Measurements from ENCODE around the gene UNC13B. TPM values are rescaled to one million over a fixed set of nuclear protein-coding genes. Genes with fewer than 3 reads are reported as not detected.
A peak's percentile ranks its signal among the peaks of the same experiment; 100 is the strongest.

The UNC13B gene
- 4.9 TPM for polyA plus RNA-seq (2012; ENCODE audit: insufficient read length, low read depth)

- TF ChIP-seq SIN3A (IDR thresholded peaks at IDR 0.05; ENCODE audit: borderline replicate concordance, insufficient read depth, low read length) (no peak), POLR2AphosphoS5 (IDR thresholded peaks at IDR 0.05; ENCODE audit: low read depth, low read length) (peak; percentile 49; the same call in 1 of the 2 replicates), FOXP2 (optimal IDR thresholded peaks at IDR 0.05; ENCODE audit: borderline replicate concordance, extremely low read depth, extremely low read length, insufficient read depth) (peak; percentile 43), TAF1 (IDR thresholded peaks at IDR 0.05; ENCODE audit: borderline replicate concordance, insufficient read depth, low read length) (no peak), REST (IDR thresholded peaks at IDR 0.05; ENCODE audit: insufficient read depth in 1 of 2, low read depth in 2 of 2, low read length in 2 of 2) (no peak)
Observed at GRCh38 chr9:35161713-35162604, at the start of gene UNC13B. Gene UNC13B (plus strand): TSS chr9:35162009. CDS start chr9:35162284, 275 bp downstream.

- TF ChIP-seq POLR2AphosphoS5 (IDR thresholded peaks at IDR 0.05; ENCODE audit: low read depth, low read length) (no peak), SIN3A (IDR thresholded peaks at IDR 0.05; ENCODE audit: borderline replicate concordance, insufficient read depth, low read length) (no peak), FOXP2 (optimal IDR thresholded peaks at IDR 0.05; ENCODE audit: borderline replicate concordance, extremely low read depth, extremely low read length, insufficient read depth) (no peak), TAF1 (IDR thresholded peaks at IDR 0.05; ENCODE audit: borderline replicate concordance, insufficient read depth, low read length) (no peak), REST (IDR thresholded peaks at IDR 0.05; ENCODE audit: insufficient read depth in 1 of 2, low read depth in 2 of 2, low read length in 2 of 2) (no peak)
Observed at GRCh38 chr9:35112257-35113020, 49.4 kb upstream of the UNC13B start.

GRCh38 chr9:35114113-35114839 is 47.5 kb upstream of the UNC13B start:
- TF ChIP-seq REST (IDR thresholded peaks at IDR 0.05; ENCODE audit: insufficient read depth in 1 of 2, low read depth in 2 of 2, low read length in 2 of 2) (no peak), TAF1 (IDR thresholded peaks at IDR 0.05; ENCODE audit: borderline replicate concordance, insufficient read depth, low read length) (no peak), FOXP2 (optimal IDR thresholded peaks at IDR 0.05; ENCODE audit: borderline replicate concordance, extremely low read depth, extremely low read length, insufficient read depth) (no peak), POLR2AphosphoS5 (IDR thresholded peaks at IDR 0.05; ENCODE audit: low read depth, low read length) (no peak), SIN3A (IDR thresholded peaks at IDR 0.05; ENCODE audit: borderline replicate concordance, insufficient read depth, low read length) (no peak)

GRCh38 chr9:35114840-35115628 is 46.8 kb upstream of the UNC13B start:
- TF ChIP-seq POLR2AphosphoS5 (IDR thresholded peaks at IDR 0.05; ENCODE audit: low read depth, low read length) (no peak), SIN3A (IDR thresholded peaks at IDR 0.05; ENCODE audit: borderline replicate concordance, insufficient read depth, low read length) (no peak), REST (IDR thresholded peaks at IDR 0.05; ENCODE audit: insufficient read depth in 1 of 2, low read depth in 2 of 2, low read length in 2 of 2) (0 out of 4 replicates have a peak, but pooled peaks of 1 of the 2 experiments have one; percentile 27), FOXP2 (optimal IDR thresholded peaks at IDR 0.05; ENCODE audit: borderline replicate concordance, extremely low read depth, extremely low read length, insufficient read depth) (no peak), TAF1 (IDR thresholded peaks at IDR 0.05; ENCODE audit: borderline replicate concordance, insufficient read depth, low read length) (no peak)
